GM15510 (cell line): Measurements from ENCODE around the gene HYAL2.

Experiments
- POLR2A ChIP-seq: IDR thresholded peaks from 3 replicates; pipeline ENCODE4 v1.6.1; 2011; ENCODE audit warnings: borderline replicate concordance; ENCODE audit not compliant: insufficient read length; ENCODE audit errors: extremely low read depth

The HYAL2 gene

DNA sequence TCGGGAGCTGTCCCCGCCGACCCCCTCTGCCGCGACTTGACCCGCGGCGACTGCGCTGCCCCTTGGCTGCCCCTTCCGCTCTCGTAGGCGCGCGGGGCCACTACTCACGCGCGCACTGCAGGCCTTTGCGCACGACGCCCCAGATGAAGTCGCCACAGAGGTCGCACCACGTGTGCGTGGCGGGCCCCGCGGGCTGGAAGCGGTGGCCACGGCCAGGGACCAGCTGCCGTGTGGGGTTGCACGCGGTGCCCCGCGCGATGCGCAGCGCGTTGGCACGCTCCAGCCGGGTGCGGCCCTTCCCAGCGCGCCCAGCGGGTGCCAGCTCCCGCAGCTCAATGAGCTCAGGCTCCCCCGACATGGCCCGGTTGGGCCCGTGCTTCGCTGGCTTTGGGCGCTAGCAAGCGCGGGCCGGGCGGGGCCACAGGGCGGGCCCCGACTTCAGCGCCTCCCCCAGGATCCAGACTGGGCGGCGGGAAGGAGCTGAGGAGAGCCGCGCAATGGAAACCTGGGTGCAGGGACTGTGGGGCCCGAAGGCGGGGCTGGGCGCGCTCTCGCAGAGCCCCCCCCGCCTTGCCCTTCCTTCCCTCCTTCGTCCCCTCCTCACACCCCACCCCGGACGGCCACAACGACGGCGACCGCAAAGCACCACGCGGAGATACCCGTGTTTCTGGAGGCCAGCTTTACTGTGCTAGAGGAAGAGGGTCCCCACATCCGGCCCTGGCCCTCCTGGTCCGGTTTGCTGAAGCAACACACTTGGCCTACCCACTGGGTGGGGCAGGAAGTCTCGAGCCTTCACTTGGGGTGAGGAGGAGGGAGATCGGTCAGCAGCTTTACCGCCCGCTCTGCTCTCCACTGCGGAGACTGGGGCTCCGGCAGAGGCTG lies 18.1 kb upstream of the HYAL2 start, which contains the start of gene RASSF1:
TSS of gene RASSF1 (minus strand) at position 389 of the 882 bp plus-strand sequence. CDS start at position 358, 31 bp downstream.
- peak; percentile 83 for TF ChIP-seq POLR2A

DNA sequence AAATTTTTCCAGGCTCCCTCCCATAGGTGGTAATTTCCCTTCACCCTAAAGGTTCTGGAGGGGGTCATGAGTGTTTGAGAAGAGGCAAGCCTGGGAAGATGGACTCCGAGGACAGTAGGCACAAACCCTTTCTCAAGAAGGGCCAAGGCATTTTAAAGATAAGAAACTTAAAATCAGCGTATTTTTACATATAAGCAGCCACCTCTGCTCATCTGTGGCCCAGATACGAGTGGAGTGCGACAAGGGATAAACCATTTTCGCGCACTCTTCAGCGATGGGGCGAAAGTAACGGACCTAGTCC lies 17.6 kb upstream of the HYAL2 start:
- no peak for TF ChIP-seq POLR2A

DNA sequence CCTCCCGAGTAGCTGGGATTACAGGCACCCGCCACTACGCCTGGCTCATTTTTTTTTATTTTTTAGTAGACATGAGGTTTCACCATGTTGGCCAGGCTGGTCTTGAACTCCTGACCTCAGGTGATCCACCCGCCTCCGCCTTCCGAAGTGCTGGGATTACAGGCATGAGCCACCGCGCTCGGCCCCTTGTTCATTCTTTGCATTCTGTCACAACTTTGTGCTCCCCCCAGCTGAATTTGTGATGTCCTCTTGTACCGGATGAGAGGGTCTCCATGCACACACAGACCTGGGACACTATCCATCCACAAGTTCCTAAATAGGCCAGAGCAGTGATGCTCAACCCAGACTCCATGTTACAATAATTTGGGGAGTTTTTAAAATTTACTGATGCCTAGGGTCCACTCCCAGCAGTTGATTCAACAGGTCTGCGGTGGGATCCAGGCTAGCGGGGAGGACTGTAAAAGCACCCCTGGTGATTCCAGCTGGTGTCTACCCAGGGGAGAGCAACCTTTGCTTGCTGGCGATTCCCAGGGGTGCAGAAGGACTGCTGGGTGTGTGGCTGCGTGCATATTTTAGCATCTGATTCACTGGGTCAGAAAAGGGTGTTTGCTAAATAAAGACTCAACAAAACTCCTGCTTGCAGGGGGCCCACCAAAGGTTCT lies 17.1 kb upstream of the HYAL2 start:
- no peak for TF ChIP-seq POLR2A

DNA sequence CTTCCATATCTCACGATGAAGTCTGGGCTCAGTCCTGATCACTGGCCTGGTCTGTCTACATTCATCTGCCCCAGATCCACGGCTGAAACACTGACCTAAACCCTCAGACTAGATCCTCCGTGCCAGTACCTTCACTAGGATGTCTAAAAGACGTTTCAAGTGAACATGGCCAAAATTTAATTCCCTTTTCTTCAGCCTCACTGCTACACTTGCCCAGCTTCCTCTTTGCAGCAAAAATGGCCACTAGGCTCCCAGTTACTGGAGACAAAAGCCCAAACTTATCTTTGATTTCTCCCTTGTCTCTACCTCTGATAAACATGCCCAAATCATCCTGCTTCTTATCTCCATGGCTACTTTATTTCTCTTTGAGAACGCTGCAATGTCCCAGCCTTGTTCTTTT lies 16.4 kb upstream of the HYAL2 start:
- TF ChIP-seq POLR2A: no peak

DNA sequence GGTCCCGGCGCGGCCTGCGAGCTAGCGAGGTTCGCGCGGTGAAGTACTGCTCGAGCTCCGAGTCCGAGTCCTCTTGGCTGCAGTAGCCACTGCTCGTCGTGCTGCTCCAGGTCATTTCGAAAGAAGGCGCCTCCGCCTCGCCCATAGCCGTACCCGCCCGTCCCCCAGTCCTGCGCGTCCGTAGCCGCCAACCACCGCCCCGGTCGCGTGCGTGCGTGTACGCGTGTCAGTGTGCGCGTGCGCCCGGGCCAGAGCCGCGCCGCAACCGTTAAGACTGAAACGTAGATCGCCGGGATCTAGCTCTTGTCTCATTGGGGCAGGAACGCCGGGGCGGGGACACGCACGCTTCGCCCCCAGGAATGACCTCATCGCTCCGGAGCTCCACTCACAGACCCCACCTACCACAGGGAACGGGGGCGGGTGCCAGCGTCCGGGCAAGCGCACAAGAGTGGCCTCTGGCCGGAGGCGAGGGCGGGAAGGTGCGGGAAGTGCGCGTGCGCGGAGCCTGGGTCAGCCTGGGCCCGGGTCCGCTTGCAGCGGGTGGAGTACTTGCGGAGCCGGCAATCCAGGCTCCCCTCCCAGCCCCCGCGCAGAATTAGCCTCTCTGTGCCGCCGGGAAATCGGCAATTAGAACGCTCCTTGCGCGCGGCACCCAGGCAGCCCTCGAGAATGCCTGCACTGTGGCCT lies 14.8 kb upstream of the HYAL2 start:
- TF ChIP-seq POLR2A: peak; percentile 81

DNA sequence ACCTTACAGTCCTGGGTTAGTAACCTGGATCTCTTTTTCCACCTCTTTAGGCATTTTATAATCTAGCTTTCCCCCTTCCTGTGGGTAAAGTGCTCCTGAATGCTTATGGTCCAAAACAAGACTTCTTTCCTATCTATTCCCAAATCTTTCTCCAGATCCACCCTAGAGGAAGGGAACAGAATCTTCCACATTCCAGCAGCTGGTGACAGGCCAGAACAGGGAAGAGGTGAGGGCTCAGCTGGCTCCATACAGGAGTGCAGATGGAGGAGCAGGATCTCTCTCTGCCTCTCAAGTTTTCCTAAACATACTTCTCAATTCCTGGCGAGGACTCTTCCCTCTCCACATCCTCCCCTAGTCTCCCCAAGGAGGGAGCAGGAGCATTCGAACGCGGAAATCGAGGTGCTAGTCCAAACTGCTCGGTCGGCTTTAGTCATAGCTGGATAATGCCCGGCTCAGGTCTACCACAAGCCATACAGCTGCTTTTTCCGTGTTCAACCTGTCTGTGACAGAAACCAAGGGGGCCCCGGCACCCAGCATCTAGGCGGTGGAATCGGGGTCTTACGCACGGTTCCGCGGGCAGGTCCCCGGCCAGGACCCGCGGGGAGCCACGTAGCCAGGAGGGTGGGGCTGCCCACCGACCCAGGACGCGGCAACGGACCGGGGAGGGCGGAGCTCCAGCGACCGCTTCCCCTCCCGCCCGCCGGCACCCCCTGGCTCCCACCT lies 14.1 kb upstream of the HYAL2 start:
- no peak for TF ChIP-seq POLR2A

DNA sequence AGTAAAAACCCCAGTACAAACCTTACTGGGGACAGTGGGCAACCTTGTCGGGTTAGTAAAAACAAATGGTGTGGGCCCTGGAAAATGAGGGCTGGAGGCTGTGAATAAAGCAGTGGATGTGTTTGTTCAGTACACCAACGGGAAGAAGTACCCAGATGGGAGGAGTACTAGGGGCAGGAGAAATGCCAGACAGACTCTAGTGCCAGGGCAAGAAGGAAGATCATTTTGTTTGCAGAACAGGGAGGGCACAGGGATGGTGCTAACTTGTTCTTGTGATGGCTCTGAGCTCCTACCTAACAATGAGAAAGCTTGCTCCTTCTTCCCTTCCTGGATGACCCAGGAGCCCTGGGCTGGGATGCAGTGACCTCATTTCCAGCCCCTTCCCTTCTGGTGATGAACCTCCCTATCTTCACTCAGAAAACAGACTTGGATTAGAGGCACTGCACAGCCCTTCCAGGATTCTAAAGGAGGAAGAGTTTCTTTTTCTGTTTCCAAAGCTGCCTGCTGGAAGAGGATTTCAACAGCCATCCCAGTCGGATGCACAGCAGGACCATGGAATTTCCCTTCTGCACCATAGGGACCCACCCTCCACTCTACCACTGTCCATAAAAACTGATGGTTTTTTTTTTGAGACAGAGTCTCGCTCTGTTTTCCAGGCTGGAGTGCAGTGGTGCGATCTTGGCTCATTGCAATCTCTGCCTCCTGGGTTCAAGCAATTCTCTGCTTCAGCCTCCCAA lies 12.0 kb upstream of the HYAL2 start:
- TF ChIP-seq POLR2A: no peak

DNA sequence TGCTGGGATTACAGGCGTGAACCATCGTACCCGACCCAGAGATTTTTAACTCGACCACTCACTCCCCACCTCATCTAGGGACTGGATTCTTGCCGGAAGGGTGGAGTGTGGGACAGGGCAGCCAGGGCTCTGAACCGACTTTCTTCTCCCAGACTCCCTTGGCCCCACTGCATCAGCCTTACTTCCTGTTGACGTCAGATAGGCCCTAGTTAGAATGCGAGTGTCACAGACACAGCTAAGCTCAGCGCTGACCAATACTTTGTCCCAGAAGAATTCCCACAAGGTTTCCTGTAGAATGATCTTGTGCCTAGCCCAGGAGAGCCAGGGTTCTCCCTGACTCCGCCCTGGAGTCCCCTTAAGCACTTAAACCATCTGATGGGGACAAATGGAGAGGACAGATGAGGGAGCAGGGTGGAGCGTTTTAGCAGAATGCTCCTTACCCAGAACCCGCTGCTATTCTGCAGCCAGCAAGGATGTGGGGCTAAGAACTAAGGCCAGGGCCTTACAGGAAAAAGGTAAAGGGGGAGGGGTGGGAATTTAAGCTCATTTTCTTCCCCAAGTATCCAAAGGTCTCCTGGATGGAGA lies 11.3 kb upstream of the HYAL2 start:
- TF ChIP-seq POLR2A: no peak

DNA sequence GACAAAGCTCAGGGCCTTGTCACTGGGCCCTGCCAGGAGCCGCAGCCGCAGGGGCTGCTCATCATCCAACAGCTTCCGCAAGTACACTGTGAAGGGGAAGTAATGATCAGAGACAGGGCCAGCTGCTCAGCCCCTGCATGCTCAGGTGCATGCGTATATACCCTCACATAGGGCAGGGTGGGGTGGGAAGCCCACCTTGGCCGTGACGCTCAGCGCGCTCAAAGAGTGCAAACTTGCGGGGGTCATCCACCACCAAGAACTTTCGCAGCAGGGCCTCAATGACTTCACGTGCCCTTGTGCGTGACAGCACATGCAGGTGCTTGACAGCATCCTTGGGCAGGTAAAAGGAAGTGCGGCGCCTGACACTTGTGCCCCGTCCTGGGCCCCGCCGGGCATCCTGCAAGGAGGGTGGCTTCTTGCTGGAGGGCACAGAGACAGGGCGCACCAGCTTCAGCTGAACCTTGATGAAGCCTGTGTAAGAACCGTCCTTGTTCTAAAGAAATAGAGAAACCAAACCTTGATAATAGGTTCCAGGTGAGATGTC lies 8.9 kb upstream of the HYAL2 start:
- no peak for TF ChIP-seq POLR2A

DNA sequence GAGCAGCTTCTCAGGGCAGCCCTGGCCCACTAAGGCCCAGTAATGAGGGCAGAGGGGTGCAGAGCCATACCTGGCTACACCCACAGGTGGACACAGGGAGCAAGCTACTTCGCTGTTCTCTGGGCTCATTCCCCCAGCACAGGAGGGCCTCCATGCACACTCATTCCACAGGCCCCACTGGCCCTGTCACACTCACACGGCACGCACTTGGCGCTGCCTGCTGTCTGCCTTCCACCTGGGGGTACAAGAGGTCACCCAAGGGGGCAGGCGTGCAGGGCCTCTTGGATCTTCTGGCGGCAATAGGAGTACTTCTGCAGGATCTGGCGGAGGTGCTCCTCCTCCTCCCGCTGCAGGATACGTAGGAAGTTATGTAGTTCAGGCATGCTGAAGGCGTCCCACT lies 7.8 kb upstream of the HYAL2 start:
- TF ChIP-seq POLR2A: no peak

DNA sequence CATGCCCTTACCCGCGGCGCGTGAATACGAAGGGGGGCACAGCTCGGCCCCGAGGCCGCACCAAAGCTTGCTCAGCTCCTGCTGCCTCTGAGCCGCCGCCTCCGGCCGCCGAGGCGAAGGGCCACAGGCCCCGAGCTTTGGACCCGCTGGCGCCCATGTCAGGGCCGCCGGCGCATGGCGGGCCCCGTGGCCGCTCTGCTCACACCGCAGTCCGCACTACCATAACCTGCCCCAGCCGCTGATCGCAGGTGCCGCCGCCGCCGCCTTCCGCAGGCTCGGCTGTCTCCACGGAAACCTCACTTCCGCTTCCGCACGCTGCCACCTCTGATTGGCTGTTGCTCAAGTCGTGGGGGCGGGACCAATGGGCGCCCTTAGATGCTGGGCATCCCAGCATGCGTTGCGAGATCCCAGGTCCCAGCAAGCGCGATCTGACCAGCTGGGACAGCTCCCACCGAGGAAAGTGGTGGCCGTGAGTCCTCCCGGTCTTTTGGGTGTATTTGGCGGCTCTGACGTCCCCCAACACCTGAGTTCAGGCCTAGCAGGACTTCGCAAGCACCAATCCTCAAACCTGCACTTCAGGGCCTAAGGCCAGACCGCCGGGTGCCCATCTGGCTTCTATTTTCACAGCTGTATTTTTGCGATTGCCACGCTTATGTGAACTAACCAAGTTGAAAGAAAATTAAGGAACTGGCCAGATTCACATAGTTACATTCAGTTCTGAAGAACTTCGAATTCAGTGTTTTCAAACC lies 5.6 kb upstream of the HYAL2 start, which contains the start of gene TUSC2:
TSS of gene TUSC2 (minus strand) at position 281 of the 749 bp plus-strand sequence. CDS start at position 157, 124 bp downstream.
- peak; percentile 84 for TF ChIP-seq POLR2A

DNA sequence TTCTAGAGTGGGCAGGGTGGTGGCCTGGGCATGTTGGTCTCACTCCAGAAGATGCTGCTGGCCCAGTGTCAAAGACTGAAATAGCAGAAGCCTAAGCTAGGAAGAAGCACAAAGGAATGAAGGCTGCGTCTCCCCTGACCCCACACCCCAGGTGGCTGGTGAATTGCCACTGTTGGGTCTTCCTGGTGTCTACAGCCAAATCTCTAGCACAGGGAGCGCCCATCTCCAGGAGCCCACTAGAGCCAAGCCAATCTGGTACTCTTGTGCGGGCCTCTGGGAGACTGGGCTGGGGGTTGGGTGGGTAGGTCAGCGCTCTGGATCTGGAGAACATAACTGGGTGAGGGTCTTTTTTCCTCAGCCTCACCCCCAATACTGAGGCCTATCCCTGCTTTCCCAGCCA lies 4.6 kb upstream of the HYAL2 start:
- TF ChIP-seq POLR2A: no peak

DNA sequence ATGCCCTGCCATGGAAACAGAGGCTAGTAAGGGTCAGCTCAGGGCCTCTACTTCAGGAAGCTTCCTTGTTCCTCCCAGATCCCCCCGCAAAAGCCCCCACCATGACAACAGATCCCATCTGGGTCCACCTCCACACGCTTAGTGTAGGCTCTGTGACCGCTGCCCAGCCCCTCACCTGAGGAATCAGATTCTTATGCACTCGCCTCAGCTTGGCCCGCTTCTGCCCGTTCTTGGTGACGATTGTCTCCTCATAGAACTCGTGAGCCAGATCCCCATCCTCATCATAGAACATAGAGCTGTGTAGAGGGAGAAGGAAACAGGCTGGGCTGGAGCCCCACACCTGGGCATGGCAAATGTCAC lies 3.6 kb upstream of the HYAL2 start:
- no peak for TF ChIP-seq POLR2A

DNA sequence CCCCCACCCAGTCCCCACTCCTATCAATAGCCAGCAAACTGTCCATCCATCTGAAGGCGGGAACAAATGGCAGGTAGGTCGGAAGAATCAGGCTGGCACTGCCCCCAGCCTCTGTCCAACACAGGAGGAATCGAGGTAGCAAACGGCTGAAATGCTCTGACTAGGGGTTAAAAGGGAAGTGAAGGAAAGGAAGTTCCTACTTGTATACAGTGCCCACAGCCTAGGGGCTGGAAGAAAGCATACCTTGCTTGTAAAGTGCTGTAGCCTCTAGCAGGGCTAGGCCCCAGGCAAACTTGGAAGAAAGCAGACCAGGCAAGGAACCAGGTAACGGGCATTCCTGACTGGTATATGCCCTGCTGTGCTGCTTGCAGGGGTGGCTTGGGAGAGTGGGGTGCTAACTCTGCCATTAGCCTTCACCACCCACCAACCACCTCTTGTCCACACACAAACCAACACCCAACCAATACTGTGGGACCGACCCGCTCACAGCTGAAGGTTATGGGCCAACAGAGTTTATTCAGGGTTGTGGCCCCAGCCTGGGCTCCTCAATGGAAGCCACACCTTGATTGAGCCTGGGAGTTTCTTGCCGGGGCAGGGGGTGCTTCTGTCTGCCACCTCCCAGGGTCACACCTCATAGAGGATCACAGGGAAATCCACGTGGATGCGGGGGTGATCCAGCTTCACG lies 3.1 kb upstream of the HYAL2 start:
- TF ChIP-seq POLR2A: no peak
